Stimulated activated CD4-positive, alpha-beta T cell treated with anti-CD3 and anti-CD28 coated beads, Interleukin-1b, Interleukin-23, amount 100 ng/mL, for 1 hour (primary cell): ENCODE results near the gene THEM4.

Source experiments
- DNase-seq, 2 donors: peaks; one replicate each; pipeline ENCODE4 v3.0.0-alpha.2; 2020; ENCODE audit warnings: low read depth in 2 of 2

THEM4 gene

GRCh38 chr1:151838222-151839081 lies 70.9 kb downstream of the THEM4 start:
- no peak for DNase-seq

DNA sequence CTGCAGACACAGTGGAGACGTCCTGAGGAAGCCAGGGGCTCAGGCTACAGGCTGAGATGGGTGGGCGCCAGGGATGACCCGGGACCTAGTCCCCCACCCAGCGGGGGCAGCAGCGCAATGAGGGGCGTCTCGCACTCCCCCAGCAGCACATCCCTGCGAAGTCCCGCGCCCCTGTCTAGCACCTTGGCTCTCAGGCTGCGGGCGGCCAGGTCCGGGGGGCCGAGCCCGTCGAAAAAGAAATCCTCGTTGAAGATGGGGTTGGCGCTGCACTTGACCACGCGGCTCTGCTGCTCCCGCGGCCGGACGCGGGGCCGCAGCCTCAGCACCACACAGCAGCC lies 71.5 kb downstream of the THEM4 start:
- DNase-seq: no peak

GRCh38 chr1:151837197-151837596 lies 72.1 kb downstream of the THEM4 start:
- DNase-seq: no peak

GRCh38 chr1:151835596-151835995 lies 73.7 kb downstream of the THEM4 start:
- DNase-seq: no peak

DNA sequence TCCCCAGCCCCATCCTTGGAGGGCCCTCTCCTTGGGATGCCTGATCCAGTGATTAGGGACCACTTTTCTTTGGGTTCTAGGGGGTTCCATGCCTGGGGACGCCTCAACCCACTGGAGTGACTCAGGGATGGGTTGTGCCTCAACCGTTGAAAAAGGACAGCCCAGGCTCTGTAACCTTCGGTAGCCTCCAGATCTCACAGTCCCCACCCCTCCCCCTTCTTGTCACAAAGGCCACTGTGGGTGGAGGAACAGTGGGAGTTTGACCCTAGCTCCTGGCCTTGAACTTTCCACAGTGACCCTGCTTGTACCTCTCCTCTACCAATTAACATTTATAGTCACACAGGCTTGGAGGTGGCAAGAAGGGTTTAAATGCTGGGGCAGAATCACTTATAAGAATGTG lies 75.1 kb downstream of the THEM4 start:
- DNase-seq: no peak

DNA sequence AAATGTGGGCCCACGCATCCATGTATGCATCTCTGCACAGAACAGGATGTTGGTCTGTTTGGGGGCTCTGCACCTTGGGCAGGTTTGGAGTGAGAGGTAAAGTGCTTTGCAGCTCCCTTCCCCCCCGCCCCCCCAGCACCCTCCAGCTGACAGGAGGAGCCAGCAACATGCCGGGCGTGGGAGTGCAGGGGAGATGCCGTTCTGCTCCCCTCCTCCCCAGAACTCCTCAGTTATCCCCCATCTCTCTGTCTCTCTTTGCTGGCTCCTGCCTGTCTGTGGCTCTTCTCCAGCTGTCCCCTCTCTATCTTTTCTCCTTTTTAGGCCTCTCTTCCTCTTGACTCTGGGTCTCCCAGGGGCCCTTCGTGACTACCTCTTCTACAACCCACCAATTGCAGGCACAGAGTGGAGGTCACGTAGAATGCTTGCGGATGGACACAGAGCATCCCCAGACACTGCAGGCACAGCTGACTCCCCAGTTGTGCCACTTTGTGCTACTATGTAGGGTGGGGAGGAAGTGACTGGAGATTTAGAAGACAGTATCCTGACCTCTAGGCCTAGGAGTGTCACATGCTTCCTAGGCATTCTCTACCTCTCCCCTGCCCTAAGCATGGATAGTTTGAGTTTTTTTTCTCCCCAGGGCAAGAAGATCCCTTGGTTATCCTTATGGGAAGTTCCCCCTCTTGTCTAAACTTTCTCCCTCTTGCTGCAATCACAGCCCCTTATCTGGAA lies 76.0 kb downstream of the THEM4 start:
- no peak for DNase-seq

DNA sequence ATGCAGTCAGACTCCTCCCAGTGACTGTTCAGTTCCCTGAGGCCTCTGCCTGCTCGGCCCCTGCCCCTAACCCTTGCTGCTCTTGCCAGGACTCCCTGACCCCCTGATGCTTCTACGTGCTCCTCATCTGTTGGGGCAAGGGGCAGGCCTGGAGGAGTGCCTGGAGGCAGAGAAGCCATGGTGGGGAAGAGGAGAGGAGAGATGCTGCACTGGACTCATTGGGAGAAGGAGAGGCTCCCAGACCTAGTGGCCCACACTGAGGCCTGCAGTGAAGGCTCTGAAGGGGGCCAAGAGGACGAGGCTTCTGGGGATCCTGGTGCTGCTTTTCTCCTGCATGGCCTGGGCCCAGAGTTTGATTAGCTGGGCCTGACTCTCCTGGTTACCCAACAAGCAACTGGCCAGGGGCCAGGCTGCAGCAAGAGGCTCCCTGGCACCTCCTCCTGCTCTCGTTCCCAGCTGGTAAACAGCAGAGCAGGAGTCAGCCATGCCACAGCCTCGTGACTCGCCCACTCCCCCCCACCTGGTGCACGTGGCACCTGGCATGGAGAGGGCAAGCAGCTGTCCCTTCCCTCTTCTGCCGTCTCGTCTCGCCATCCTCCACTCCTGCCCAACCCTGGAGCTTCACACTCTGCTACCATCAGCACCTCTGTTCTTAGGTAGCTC lies 76.9 kb downstream of the THEM4 start:
- DNase-seq: no peak

GRCh38 chr1:151831605-151832004 lies 77.7 kb downstream of the THEM4 start, which contains the start of gene RORC:
Gene RORC, minus strand, starts transcription at chr1:151831802. Its CDS starts 38 bp downstream, at chr1:151831764.
- DNase-seq: no peak

DNA sequence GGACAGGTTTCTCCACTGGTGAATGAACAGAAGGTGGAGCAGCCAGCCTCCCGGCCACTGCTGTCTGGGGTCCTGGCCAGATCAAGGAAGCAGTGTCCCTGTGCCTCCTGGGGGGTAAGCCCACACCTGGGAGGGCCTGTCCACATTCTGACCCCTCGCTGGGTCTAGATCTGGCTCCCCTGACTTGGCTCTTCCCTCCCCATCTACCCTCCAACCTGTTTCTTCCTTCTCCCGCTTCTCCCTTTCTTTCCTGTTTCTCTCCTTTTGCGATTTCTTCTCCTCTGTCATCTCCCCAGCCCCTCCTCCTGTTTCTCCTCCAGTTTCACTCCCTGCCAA lies 78.1 kb downstream of the THEM4 start:
- DNase-seq: no peak

- DNase-seq: no peak
These were observed 79.3 kb downstream of the THEM4 start for GRCh38 chr1:151830055-151830454.

- DNase-seq: no peak
These were observed 79.8 kb downstream of the THEM4 start for GRCh38 chr1:151829352-151830046.

DNA sequence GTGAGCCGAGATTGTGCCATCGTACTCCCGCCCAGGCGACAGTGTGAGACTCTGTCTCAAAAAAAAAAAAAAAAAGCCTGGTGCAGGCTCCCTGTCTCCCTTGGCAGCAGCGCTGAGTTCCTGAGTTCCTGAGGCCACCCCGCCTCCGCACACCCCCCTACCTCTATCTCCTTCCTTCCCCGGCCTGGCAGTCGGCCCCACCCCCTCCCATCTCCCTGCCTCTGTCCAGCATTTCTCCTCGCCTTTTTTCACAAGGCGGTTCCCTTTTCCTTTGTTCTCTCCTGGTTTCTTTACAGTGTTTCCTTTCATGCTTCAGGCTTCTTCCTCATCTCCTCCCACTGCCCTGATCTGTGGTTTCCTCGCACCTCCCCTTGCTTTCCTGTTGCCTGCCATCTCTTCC lies 80.4 kb downstream of the THEM4 start:
- no peak for DNase-seq

DNA sequence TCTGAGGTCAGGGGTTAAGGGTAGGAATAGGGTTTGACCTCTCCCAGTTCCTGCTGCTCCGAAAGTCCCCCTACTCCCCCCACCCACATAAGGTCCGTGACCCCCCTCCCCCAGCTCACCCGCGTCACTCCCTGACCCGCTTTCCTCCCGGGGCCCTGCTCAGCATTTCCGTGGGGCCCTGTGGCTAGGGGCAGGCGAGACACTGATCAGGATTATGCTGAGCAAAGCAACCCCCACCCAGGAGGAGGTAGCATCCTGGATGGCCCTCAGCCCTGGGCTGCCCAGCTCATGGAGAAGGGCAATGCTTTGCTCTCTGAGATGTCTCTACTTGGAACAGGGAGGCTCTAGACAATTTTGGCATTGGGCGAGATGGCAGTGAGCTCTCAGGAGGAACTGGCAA lies 81.5 kb downstream of the THEM4 start:
- DNase-seq: no peak

- DNase-seq: no peak
These were observed 83.3 kb downstream of the THEM4 start for GRCh38 chr1:151825751-151826660.

DNA sequence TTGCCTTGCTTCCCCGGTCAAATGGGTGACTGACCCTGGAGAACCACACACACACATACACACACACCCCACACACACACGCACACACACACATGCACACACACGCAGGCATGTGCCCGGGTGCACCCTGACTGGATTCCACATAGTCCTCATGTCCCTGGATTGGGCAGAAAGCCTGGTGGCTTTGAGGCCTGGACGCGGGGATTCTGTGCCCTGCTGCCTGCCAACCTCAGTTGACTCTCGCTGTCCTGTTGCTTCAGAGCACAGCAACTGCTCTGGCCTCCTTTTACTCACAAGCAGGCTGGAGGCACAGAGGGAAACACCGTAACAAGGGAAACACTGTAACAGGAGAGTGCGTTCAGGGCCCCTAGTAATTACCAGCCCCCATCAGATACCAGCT lies 84.1 kb downstream of the THEM4 start:
- DNase-seq: no peak
